GM23248 (cell line): Measurements from ENCODE around the gene PREP.
"Not testable (repeated sequence)": the region's sequence is repeated elsewhere in the genome, so short reads cannot be mapped to it uniquely, and the experiment has no call there.

Experiments
- EZH2 ChIP-seq: fragments of 200-600 bp; sonication (generic); IDR thresholded peaks from 2 replicates; pipeline ENCODE4 v1.6.1; 2018; ENCODE audit warnings: antibody characterized with exemption, mild to moderate bottlenecking; ENCODE audit not compliant: insufficient read depth, poor library complexity, severe bottlenecking
- EZH2phosphoT487 ChIP-seq: fragments of 200-600 bp; sonication (generic); IDR thresholded peaks from 2 replicates; pipeline ENCODE4 v1.6.1; 2018; ENCODE audit warnings: antibody characterized with exemption, moderate library complexity, mild to moderate bottlenecking, low read depth; ENCODE audit not compliant: insufficient read depth

GRCh38 chr6:105231771-105232170 lies 171.1 kb downstream of the PREP start:
- not testable (repeated sequence) for TF ChIP-seq EZH2phosphoT487, EZH2
